ENCODE results near the gene HEATR5A.

DNA sequence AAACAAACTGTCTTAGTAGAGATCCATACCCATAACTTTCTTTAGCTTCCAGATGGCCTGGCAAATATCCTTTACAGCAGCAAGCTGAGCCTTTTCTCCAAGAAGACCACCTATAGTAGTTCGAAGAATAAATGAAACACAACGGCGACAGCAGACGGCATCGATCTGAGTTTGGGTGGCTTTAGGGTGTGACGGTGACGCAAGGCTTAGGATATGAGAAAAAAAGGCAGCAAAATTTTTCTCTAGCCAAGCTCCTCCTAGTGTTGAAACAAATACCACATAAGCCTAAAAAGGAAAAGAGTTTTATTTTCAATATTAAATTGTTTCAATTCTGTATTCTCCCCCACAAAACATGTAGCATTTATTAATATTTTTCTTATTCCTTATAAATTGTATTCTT lies 33.3 kb downstream of the HEATR5A start:
- TF ChIP-seq, protein P1, sequence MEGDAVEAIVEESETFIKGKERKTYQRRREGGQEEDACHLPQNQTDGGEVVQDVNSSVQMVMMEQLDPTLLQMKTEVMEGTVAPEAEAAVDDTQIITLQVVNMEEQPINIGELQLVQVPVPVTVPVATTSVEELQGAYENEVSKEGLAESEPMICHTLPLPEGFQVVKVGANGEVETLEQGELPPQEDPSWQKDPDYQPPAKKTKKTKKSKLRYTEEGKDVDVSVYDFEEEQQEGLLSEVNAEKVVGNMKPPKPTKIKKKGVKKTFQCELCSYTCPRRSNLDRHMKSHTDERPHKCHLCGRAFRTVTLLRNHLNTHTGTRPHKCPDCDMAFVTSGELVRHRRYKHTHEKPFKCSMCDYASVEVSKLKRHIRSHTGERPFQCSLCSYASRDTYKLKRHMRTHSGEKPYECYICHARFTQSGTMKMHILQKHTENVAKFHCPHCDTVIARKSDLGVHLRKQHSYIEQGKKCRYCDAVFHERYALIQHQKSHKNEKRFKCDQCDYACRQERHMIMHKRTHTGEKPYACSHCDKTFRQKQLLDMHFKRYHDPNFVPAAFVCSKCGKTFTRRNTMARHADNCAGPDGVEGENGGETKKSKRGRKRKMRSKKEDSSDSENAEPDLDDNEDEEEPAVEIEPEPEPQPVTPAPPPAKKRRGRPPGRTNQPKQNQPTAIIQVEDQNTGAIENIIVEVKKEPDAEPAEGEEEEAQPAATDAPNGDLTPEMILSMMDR (IDR thresholded peaks at IDR 0.05; ENCODE audit: low read depth, low read length): no peak
- TF ChIP-seq EZH2phosphoT487 (IDR thresholded peaks at IDR 0.05; ENCODE audit: low read depth): no peak

All from OCI-LY3 (cell line).